Cerebellar cortex (tissue), 1 donor: ENCODE data around the gene PHF21A.
"Not testable (repeated sequence)": the region's sequence is repeated elsewhere in the genome, so short reads cannot be mapped to it uniquely, and the experiment has no call there.

Source experiments
- DNase-seq: peaks from one replicate; pipeline ENCODE4 v3.0.0-alpha.2; 2015; ENCODE audit warnings: low spot score

The PHF21A gene

GRCh38 chr11:46036009-46036408 lies 85.2 kb downstream of the PHF21A start:
- no peak for DNase-seq

- no peak for DNase-seq
Observed at GRCh38 chr11:46034041-46034440, 87.2 kb downstream of the PHF21A start.

- DNase-seq, result peak; percentile 52
Observed at GRCh38 chr11:46026606-46027293, 94.5 kb downstream of the PHF21A start.

GRCh38 chr11:46020084-46020599 lies 101.1 kb downstream of the PHF21A start:
- no peak for DNase-seq

- no peak for DNase-seq
Observed at GRCh38 chr11:46018651-46019050, 102.6 kb downstream of the PHF21A start.

- DNase-seq, result no peak
Observed at GRCh38 chr11:46017341-46017740, 103.9 kb downstream of the PHF21A start.

- DNase-seq, result no peak
Observed at GRCh38 chr11:46015941-46016340, 105.3 kb downstream of the PHF21A start.

- not testable (repeated sequence) for DNase-seq
Observed at GRCh38 chr11:46014168-46014567, 107.1 kb downstream of the PHF21A start.

- no peak for DNase-seq
Observed at GRCh38 chr11:46012185-46012584, 109.1 kb downstream of the PHF21A start.

GRCh38 chr11:46010100-46010499 lies 111.2 kb downstream of the PHF21A start:
- DNase-seq, result no peak

- no peak for DNase-seq
Observed at GRCh38 chr11:46009647-46010046, 111.6 kb downstream of the PHF21A start.

GRCh38 chr11:46006418-46007070 lies 114.7 kb downstream of the PHF21A start:
- peak; percentile 92 for DNase-seq

GRCh38 chr11:46003572-46003971 lies 117.7 kb downstream of the PHF21A start:
- DNase-seq, result no peak

- no peak for DNase-seq
Observed at GRCh38 chr11:46002189-46002588, 119.1 kb downstream of the PHF21A start.

GRCh38 chr11:46001448-46001914 lies 119.8 kb downstream of the PHF21A start:
- no peak for DNase-seq

GRCh38 chr11:45997599-45997998 lies 123.7 kb downstream of the PHF21A start:
- peak; percentile 89 for DNase-seq

- DNase-seq, result no peak
Observed at GRCh38 chr11:45995342-45995734, 125.9 kb downstream of the PHF21A start.

GRCh38 chr11:45994371-45995341 lies 126.6 kb downstream of the PHF21A start:
- DNase-seq, result no peak

- peak; percentile 95 for DNase-seq
Observed at GRCh38 chr11:45993531-45994001, 127.7 kb downstream of the PHF21A start.

GRCh38 chr11:45988921-45989320 lies 132.3 kb downstream of the PHF21A start:
- no peak for DNase-seq

GRCh38 chr11:45985212-45985611 lies 136.0 kb downstream of the PHF21A start:
- DNase-seq, result peak; percentile 35

- peak; percentile 79 for DNase-seq
Observed at GRCh38 chr11:45984192-45984591, 137.1 kb downstream of the PHF21A start.
